Tibial artery (tissue), 4 donors: ENCODE results near the gene KNOP1.

Source experiments
- DNase-seq, 2 donors: peaks; one replicate each; pipeline ENCODE4 v3.0.0-alpha.2; 2019
- H3K27ac ChIP-seq, 2 donors: fragments of 200-600 bp; sonication (generic) in 1 of 2; 1 replicate in 1 of 2; 2 replicates in 1 of 2; pipeline ENCODE4 v1.5.1; 2018 to 2019; ENCODE audit warnings: mild to moderate bottlenecking in 1 of 2
- H3K27me3 ChIP-seq, 2 donors: fragments of 200-600 bp; sonication (generic) in 1 of 2; one replicate each; pipeline versions ENCODE4 v1.5.1 to v1.6.0; 2016 to 2019
- H3K36me3 ChIP-seq, 3 donors: fragments of 200-600 bp; sonication (generic) in 2 of 3; one replicate each; pipeline ENCODE4 v1.5.1; 2016 to 2019; ENCODE audit warnings: mild to moderate bottlenecking in 2 of 3
- H3K4me1 ChIP-seq, 4 donors: fragments of 200-600 bp; sonication (generic) in 2 of 4; 1 replicate in 3 of 4; 2 replicates in 1 of 4; pipeline ENCODE4 v1.5.1; 2016 to 2019
- H3K4me3 ChIP-seq, 2 donors: fragments of 200-600 bp; sonication (generic) in 1 of 2; 1 replicate in 1 of 2; 2 replicates in 1 of 2; pipeline ENCODE4 v1.5.1; 2018 to 2019; ENCODE audit warnings: mild to moderate bottlenecking in 2 of 2
- H3K9me3 ChIP-seq, 3 donors: fragments of 200-600 bp; sonication (generic) in 1 of 3; one replicate each; pipeline ENCODE4 v1.5.1; 2016 to 2019
- CTCF ChIP-seq, 2 experiments: fragments of 200-600 bp in 1 of 2; fragments of 450-650 bp in 1 of 2; IDR thresholded peaks; one replicate each; pipeline ENCODE4 v1.5.1; 2017 to 2019; ENCODE audit warnings: antibody characterized with exemption in 2 of 2, mild to moderate bottlenecking in 1 of 2, moderate library complexity in 1 of 2
- intact Hi-C: fragments of 100-400 bp; cut with DNase I; formaldehyde crosslinking; loops from one replicate; pipeline ENCODE4 v1.15.0; 2023; ENCODE audit warnings: low total_unique reads

KNOP1 gene

DNA sequence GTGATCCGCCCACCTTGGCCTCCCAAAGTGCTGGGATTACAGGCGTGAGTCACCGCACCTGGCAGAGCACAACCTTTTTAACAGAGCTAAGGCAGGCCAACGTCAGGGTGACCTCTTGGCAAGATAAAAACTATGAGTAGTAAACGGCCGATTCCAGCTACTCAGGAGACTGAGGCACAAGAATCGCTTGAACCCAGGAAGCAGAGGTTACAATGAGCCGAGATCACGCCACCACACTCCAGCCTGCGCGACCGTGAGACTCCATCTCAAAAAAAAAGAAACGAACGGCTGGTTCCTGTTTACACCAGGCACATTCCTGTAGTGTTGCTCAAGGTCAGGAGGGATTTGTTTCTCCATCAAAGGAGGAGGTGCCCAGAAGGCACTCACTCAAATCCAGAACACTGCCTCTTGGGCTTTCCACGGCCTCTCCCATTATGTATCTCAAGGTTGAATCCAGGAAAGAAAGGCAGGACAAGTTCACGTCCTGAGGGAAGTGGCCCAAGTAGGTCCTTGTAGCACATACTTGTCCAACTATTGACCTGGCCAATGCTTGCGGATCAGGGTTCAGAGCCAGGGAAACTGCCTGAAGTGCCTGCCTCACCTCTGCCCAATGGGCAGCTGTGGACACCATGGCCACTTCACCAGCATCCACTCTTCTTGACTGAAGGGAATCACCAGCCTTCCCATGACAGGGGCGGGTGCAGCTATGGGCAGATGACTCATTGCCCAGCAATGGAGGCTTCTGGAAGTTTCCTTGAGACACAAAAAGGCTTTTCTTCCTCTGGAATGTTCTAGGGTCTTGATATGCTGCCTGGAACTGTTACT is 13.5 kb downstream of the KNOP1 start:
- H3K4me3 ChIP-seq: no peak overlapping the region
- no peaks in the 10 kb centered on the region for H3K27me3 ChIP-seq
- H3K27ac ChIP-seq: no peak overlapping the region
- H3K9me3 ChIP-seq: no peaks in the 10 kb centered on the region
- peaks cover 54 to 92% (median 75%) of the 10 kb centered on the region in 3 donors for H3K36me3 ChIP-seq
- DNase-seq: no peak
- intact Hi-C loops: no loop called here
- no peak for TF ChIP-seq CTCF (IDR thresholded peaks at IDR 0.05)
- H3K4me1 ChIP-seq: no peaks in the 10 kb centered on the region

- Histone ChIP-seq H3K36me3 (peaks cover 60 to 92% (median 69%) of the 10 kb centered on the region in 3 donors), H3K4me3 (no peak overlapping the region), H3K27me3 (no peaks in the 10 kb centered on the region), H3K27ac (no peak overlapping the region), H3K4me1 (peaks cover 0 to 1% (median 0%) of the 10 kb centered on the region in 4 donors), H3K9me3 (no peaks in the 10 kb centered on the region)
- TF ChIP-seq CTCF (IDR thresholded peaks at IDR 0.05): no peak
- DNase-seq: no peak
- intact Hi-C loops: no loop called here
Observed at GRCh38 chr16:19703172-19703889, 14.7 kb downstream of the KNOP1 start.

- Histone ChIP-seq H3K27ac (no peak overlapping the region), H3K36me3 (peaks cover 58 to 78% (median 59%) of the 10 kb centered on the region in 3 donors), H3K27me3 (no peaks in the 10 kb centered on the region), H3K4me3 (no peak overlapping the region), H3K4me1 (peaks cover 0 to 21% (median 7%) of the 10 kb centered on the region in 4 donors), H3K9me3 (no peaks in the 10 kb centered on the region)
- no peak for TF ChIP-seq CTCF (IDR thresholded peaks at IDR 0.05)
- no peak for DNase-seq
- intact Hi-C loops: no loop called here
Observed at GRCh38 chr16:19701091-19701490, 16.9 kb downstream of the KNOP1 start.

GRCh38 chr16:19700319-19700781 is 17.7 kb downstream of the KNOP1 start:
- intact Hi-C loops: no loop called here
- no peak for TF ChIP-seq CTCF (IDR thresholded peaks at IDR 0.05)
- H3K36me3 ChIP-seq: peaks cover 50 to 71% (median 52%) of the 10 kb centered on the region in 3 donors
- no peaks in the 10 kb centered on the region for H3K9me3 ChIP-seq
- H3K4me3 ChIP-seq: no peak overlapping the region
- no peak for DNase-seq
- no peaks in the 10 kb centered on the region for H3K27me3 ChIP-seq
- H3K4me1 ChIP-seq: peaks cover 0 to 26% (median 10%) of the 10 kb centered on the region in 4 donors
- peak overlapping the region in 1 of 2 donors; percentile 23 for H3K27ac ChIP-seq

- no peak for TF ChIP-seq CTCF (IDR thresholded peaks at IDR 0.05)
- intact Hi-C loops: no loop called here
- H3K4me3 ChIP-seq: no peak overlapping the region
- peaks cover 41 to 65% (median 43%) of the 10 kb centered on the region in 3 donors for H3K36me3 ChIP-seq
- no peaks in the 10 kb centered on the region for H3K9me3 ChIP-seq
- H3K27me3 ChIP-seq: no peaks in the 10 kb centered on the region
- no peak overlapping the region for H3K27ac ChIP-seq
- no peak for DNase-seq
- peaks cover 0 to 26% (median 10%) of the 10 kb centered on the region in 4 donors for H3K4me1 ChIP-seq
Observed at GRCh38 chr16:19699472-19699871, 18.6 kb downstream of the KNOP1 start.
